Stimulated activated CD4-positive, alpha-beta T cell treated with anti-CD3 and anti-CD28 coated beads, Interleukin-1b, Interleukin-23, amount 100 ng/mL, for 4 hours (primary cell): Measurements from ENCODE around the gene MMP2.

Experiments
- DNase-seq, 2 donors: peaks; one replicate each; pipeline ENCODE4 v3.0.0-alpha.2; 2020; ENCODE audit warnings: low read depth in 2 of 2

MMP2 gene

DNA sequence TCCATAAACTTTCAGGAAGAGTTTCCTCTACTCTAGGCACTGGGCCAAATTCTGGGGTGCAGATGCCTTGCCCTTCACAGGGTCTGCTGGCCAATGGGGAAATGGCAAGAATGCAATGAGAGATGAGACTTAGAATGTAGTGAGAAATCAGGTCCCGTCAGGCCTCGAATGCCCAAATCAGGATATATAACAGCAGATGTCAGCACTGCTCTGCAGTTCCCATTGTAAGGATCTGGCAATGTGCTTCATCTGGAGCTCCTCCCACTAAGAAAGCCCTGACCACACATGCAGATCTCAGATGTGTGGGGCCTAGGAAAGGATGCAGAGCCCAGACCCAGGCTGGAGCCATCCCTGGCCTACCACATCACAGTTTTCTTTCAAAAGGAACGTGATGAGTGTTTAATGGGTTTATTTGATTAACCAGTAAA, 16.0 kb downstream of the MMP2 start:
- no peak for DNase-seq

DNA sequence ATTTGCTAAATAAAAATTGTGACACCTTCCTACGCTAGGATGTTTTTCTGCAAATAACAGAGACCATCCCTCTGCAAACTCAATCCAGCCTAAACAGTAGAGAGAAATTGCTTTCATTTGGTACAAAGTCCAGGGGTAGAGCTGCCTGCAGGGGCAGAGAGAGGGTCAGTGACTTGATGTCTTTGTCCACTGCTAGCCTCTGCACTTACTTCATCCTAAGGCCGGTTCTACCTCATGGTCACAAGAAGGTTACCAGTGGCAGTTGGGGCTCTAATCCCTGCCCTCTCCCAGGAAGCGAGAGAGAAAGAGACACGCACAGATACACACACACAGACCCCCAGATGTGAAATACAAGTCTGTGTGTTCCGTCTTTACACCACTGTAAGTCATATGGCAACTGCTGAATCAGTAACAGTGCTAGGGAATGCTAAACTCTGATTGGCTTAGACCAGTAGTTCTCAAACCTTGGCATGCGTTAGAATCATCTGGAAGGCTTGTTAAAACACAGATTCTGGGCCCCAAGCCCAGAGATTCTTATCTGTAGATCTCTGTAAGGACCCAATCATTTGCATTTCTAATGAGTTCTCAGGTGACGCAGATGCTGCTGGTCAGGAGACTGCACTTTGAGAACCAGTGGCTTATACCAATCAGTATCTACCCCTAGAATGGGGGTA, 16.8 kb downstream of the MMP2 start:
- no peak for DNase-seq

DNA sequence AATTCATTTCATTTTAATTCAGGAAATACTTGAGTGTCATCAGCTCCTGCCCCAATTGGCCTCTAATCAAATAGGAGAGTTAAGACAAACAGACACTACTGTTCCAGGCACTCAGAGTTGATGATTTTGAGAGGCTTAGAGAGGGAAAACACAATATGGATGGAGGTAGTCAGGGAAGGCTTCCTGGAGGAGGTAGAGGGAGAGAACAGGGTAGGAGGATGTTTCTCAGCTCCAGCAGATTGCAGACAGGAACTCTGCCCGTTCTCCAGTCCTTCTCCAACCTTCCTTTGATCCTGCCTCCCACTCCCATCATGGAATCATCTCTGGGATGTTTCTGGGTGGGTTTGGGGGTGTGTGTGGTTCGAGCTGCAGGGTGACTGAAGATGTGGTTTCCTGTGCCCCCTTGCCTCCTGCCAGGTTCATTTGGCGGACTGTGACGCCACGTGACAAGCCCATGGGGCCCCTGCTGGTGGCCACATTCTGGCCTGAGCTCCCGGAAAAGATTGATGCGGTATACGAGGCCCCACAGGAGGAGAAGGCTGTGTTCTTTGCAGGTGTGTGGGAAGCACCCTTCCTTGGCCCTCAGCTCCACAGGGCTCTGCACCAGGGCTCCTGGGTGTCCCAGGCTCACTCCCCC, 17.6 kb downstream of the MMP2 start:
- DNase-seq = no peak

DNA sequence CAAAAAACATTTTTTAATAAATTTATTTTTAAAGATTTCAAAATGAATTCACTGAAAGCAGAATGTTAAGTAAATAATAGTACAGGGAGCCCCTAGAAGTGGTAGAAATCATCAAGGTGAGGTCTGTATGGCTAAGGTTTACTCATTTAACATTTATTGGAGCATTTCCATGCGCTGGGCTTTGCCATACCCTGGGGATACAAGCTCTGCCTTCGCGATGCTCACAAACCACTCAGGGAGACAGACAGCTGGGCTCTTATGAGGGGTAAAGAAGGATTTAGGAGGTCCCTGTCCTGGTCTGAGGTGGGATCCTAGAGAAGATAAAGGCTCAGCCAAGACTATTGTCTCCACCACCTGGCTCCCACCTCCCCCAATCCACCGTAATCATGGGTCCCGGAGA, 18.6 kb downstream of the MMP2 start:
- DNase-seq = no peak

DNA sequence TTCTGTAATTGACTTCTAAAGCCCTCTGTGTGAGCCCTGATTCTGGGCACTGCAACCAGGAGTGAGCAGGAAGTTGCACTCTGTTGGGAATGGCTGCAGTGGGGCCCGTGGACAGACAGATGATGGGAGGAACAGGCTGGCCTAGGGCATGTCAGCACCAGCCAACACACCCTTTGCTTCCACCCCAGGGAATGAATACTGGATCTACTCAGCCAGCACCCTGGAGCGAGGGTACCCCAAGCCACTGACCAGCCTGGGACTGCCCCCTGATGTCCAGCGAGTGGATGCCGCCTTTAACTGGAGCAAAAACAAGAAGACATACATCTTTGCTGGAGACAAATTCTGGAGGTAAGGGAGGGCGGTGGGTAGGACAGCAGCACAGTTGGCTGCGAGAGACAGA, 19.1 kb downstream of the MMP2 start:
- no peak for DNase-seq

DNA sequence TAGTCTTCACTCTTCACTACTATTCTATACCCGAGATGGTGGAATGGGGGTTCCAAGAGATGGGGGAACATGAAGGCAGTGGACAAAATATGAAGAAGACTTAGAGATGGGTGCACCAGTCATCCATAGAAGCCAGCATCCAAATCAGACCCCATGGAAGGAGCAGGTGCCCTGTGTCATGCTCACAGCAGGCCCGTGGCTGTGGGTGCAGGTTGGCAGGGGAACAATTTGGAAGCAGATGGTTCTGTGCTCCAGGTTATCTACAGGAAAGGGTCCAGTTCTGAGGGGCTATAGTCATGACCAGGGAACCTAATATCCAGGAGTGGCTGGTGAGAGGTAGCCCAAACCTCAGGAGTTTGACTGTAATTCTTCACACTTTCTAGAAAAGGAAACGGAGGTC, 20.3 kb downstream of the MMP2 start:
- no peak for DNase-seq

DNA sequence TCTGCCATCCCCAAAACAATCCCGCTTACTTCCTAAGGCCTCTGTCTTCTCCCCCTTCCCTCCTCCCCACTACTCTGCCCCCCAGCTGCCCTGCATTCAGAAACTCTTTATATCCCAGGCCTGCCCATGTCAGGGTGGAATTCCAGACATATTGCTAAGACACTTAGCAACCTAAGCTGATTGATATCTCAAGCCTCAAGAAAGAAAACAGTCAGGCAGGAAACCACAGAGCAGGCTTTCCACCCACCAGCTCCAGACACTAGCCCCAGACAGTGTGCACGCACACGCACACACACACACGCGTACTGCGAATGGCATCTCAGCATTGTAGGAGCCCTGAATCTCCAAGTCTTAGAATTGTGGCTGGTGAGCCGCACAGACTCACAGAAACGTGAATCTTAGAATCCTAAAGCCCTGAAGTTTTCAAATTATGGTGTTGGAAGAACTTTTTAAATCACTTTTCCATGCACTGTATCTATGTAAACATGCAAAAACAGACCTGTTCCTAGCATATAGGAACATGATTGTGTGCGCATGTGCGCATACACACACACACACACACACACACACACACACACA, 21.0 kb downstream of the MMP2 start:
- DNase-seq = no peak

DNA sequence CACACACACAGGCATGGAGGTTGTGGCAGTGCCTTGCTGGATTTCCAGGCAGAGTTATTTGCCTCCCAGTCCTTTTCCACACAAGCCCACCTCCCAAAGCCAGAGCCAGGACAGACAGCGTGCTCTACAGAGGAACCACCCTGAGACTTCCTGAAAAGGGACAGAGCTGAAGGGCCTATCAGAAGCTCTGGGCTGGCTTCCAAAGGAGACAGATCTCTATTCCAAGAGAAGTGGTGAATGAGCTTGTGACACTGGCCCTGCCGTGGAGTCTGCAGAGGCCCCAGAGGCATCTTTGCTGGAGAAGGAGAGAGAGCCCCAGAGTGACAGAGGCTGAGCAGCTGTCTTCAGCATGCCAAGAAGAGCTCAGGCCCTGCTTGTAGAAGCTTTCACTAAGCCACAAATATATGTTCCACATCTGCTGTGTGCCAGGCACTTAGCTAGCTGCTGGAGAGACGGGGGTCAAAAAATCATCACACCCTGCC, 21.6 kb downstream of the MMP2 start:
- no peak for DNase-seq

DNA sequence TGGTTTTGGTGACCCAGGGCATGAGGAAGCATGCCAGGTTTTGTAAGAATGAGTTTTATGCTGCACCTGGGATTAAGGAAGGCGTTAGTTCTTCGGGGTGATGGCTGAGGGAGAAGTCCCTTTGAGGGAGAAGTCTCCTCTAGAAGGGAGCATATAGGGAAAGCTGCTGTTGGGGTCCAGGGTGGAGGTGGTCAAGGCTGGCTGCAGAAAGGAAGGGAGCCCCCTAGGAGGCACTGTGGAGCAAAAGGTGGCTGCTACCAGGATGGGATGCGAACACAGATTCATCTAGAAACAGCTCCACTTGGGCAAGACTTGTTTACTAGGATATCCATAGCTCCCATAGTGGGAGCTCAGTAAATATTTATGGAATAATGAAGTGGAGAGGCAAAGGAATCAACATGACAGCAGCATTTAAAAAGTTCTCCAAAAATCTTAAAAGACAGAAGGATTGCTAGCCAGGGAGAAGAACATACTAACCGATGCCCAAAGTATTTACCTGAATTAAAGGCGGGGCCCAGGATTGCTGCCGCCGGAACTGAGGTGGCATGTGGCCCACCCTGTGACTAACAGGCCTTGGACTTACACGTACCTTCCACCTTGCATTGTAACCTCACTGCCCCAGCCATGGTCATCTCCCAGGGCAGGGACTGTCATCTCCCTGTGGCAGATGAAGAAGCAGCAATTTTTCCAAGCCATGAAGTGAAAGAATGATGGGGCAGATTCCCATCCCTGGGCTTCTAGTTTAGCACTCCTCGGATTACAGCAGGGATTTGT, 22.7 kb downstream of the MMP2 start:
- DNase-seq = no peak

DNA sequence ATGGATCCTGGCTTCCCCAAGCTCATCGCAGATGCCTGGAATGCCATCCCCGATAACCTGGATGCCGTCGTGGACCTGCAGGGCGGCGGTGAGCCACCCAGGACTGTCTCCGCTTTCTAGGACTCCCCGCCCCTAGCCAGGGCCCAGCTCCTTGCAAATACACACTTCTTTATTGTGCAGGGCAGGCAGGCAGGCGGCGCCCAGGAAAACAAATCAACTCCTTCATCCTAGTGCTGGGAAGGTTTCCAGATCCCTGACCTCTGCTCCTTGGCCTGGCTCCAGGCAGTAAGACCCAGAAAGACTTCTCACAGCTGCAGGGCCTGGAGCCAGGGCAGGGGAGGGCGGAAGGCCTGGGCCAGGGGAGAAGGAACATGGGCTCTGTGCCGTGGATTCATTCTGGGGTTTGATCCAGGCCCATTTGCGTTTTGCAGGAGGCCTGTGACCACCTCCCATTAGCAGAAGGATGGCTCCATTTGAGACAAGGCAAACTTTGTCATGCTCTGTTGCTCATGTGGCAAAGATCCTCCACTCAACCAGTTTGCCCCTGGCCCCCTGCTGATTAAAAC, 23.9 kb downstream of the MMP2 start:
- DNase-seq = no peak

DNA sequence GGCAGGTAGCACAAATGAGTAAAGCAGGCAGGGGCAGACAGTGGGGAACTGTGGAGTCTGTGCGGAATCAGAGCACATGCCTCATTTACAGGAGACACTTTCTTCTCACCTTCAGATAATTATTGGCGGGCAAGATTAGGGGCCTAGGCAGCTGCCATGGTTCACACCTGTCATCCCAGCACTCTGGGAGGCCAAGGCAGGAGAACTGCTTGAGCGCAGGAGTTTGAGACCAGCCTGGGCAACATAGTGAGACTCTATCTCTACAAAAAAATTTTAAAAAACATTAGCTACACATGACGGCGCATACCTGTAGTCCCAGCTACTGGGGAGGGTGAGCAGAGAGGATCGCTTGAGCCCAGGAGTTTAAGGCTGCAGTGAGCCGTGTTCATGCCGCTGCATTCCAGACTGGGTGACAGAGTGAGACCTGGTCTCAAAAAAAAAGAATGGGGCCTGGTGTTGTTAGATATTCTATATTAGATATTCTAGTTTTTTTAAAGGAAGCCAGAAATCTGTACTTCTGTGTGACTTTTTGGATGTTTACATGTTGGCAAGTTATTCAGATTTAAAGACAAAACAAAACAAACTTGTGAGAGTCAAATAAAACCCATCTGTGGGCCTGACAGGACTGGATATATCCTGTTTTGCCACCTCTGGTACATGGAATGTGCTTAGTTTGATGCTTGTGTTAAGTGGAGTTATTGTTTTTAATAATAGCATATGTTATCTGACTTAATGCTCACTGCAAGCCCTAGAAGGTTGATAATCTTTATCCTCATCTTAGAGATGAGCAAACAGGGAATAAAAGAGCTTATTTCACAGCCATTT, 24.9 kb downstream of the MMP2 start:
- DNase-seq = no peak

DNA sequence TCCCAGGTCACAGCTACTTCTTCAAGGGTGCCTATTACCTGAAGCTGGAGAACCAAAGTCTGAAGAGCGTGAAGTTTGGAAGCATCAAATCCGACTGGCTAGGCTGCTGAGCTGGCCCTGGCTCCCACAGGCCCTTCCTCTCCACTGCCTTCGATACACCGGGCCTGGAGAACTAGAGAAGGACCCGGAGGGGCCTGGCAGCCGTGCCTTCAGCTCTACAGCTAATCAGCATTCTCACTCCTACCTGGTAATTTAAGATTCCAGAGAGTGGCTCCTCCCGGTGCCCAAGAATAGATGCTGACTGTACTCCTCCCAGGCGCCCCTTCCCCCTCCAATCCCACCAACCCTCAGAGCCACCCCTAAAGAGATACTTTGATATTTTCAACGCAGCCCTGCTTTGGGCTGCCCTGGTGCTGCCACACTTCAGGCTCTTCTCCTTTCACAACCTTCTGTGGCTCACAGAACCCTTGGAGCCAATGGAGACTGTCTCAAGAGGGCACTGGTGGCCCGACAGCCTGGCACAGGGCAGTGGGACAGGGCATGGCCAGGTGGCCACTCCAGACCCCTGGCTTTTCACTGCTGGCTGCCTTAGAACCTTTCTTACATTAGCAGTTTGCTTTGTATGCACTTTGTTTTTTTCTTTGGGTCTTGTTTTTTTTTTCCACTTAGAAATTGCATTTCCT, 26.5 kb downstream of the MMP2 start:
- no peak for DNase-seq

DNA sequence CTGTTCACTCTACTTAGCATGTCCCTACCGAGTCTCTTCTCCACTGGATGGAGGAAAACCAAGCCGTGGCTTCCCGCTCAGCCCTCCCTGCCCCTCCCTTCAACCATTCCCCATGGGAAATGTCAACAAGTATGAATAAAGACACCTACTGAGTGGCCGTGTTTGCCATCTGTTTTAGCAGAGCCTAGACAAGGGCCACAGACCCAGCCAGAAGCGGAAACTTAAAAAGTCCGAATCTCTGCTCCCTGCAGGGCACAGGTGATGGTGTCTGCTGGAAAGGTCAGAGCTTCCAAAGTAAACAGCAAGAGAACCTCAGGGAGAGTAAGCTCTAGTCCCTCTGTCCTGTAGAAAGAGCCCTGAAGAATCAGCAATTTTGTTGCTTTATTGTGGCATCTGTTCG, 27.1 kb downstream of the MMP2 start:
- DNase-seq = no peak

DNA sequence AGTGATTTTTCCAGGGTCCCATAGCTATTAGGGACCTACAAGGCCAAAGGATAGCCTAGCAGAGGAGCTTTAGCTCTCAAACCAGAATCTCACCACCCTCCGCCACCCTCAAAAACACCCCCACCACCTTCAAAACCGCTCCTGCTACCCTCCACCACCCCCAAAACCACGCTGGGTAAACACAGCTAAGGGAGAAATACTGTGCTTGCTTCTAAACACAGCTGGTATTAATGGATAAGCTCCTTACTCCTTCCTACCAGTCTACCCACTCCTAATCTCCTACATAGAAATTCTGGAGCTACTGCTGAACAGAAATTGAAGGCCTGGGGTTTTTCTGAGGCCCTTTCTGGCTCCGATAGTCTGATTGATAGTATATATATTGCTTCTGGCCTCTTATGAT, 27.7 kb downstream of the MMP2 start:
- DNase-seq = no peak

DNA sequence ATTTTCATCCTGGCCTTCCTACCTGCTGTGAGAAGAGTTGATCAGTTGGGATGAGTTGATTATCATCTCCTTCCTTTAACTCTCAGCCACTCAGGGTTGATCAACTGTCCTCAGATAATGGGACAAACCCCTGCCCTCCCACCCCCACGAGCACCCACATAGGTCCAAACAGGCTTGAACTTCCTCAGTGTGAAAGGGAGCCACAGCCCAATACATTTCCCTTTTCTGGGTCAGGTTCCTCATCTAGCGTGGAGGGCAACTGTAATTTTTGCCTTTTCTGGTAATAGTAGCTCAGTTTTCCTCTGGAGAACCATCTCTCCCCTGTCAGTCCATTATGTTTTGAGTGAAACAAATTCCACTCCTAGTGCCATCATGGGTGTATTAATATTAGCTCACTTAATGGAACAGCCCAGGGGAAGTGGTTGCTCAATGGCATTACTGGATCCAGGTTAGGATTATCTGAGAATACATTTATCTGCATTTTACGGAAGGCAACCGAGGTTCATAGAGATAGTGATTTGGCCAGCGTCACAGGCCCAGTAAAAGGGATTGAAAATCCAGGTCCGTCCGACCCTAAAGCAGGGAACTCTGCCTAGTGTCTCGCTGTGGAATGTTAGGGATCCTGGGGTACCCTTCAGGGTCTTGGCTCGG, 29.4 kb downstream of the MMP2 start:
- DNase-seq = no peak

DNA sequence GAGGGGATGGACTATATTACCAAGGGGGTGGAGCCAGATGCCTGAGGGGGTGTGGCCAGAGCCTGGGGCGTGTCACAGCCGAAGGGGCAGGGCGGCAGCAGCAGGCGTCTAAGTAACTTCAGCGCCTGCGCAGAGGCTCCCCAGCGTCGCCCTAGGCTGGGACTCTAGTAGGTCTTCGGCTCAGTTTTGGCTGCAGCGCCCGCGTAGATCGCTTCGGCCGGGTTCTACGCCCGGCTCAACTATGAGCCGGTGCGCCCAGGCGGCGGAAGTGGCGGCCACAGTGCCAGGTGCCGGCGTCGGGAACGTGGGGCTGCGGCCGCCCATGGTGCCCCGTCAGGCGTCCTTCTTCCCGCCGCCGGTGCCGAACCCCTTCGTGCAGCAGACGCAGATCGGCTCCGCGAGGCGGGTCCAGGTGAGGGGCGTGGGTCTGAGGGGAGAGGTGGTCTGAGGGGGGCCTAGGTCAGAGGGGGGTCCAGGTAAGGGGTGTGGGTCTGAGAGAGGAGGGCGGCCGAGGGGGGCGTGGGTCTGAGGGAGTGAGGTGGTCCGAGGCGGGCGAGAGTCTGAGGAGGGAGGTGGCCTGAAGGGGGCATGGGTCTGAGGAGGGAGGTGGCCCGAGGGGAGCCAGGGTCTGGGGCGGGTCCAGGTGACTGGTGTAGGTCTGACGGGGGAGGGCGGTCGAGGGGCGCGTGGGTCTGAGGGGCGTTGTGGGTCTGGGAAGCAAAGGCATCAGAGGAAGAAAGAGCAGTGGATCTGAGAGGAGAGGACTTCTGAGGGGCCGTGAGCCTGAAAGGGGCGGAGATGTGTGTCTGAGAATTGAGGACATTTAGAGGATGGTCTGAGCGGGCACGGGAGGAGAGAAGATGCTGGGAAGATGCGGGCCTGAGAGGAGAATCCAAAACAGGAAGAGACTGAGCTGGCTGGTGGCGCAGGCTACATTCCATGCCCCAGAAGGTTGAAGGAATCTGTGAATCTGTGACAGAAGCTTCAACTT, 30.2 kb downstream of the MMP2 start, which contains the start of gene LPCAT2:
Gene LPCAT2, plus strand, starts transcription at position 132 of the 991 bp plus-strand sequence. Its CDS starts 110 bp downstream, at position 242.
- peak in 1 of 2 donors; percentile 20 for DNase-seq

DNA sequence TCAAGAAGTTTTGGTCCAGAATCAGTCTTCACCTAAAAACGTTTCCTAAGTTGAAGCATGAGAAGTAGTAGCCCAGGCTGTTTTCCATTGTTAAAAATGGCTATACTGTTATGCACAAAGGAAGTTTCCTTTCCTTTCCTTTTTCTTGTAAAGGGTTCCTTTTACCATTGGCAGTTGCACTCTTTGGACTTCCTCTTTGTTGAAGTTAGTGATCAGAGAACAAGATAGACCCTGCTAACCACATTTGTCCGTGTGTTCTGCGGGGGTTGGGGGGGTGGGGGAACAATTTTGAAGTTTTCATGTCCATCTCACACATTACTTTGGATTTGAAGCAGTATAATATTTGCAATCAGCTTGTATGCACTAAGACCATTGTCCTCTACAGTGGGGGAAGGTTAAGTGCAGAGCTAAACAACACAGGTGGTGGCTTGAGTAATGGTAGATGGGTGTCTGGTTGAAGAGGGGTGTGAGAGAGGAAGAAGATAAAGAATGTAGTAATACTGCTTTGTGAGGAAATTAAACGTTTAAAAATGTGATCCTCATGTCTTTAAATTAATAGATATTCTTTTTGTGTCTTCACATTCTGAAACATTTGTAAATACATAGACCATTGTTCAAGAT, 31.3 kb downstream of the MMP2 start:
- DNase-seq = no peak

DNA sequence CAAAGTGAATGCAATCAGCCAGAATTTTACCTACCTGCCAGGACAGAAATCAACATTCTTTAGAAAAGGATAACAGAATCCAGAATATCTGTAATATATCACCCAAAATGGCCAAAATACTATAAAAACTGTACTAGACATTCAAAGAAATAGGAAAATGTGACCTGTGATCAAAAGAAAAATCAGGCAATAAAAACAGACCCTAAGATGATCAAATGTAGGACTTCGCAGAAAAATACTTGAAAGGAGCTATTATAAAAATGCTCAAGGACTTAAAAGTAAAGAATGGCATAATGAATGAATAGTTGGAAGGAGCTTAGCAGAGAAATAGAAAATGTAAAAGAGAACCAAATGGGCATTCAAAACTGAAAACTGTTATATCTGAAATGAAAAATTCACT, 33.9 kb downstream of the MMP2 start:
- DNase-seq = no peak
